Uterus (tissue), 4 donors: ENCODE results near the gene ZNF341. TPM values are rescaled to one million over a fixed set of nuclear protein-coding genes. Genes with fewer than 3 reads are reported as not detected.

Experiments used
- DNase-seq, 2 donors: peaks; one replicate each; pipeline ENCODE4 v3.0.0-alpha.2; 2019 to 2020
- H3K27ac ChIP-seq, 2 donors: fragments of 200-600 bp; sonication (generic); 1 replicate in 1 of 2; 2 replicates in 1 of 2; pipeline ENCODE4 v1.5.1; 2016 to 2018
- H3K27me3 ChIP-seq, 2 donors: fragments of 200-600 bp; sonication (generic); one replicate each; pipeline ENCODE4 v1.5.1; 2018 to 2019; ENCODE audit warnings: control low read depth in 1 of 2
- H3K36me3 ChIP-seq, 2 donors: fragments of 200-600 bp; sonication (generic); one replicate each; pipeline ENCODE4 v1.5.1; 2019; ENCODE audit warnings: control low read depth in 1 of 2
- H3K4me1 ChIP-seq, 2 donors: fragments of 200-600 bp; sonication (generic); one replicate each; pipeline ENCODE4 v1.5.1; 2018 to 2019; ENCODE audit warnings: control low read depth in 1 of 2
- H3K4me3 ChIP-seq, 2 donors: fragments of 200-600 bp; sonication (generic); 1 replicate in 1 of 2; 2 replicates in 1 of 2; pipeline ENCODE4 v1.5.1; 2018 to 2019; ENCODE audit warnings: mild to moderate bottlenecking in 1 of 2
- H3K9me3 ChIP-seq, 2 donors: fragments of 200-600 bp; sonication (generic); one replicate each; pipeline ENCODE4 v1.5.1; 2019; ENCODE audit warnings: control low read depth in 1 of 2
- POLR2A ChIP-seq, 2 donors: fragments of 450-650 bp; IDR thresholded peaks; one replicate each; pipeline ENCODE4 v1.6.1; 2016; ENCODE audit warnings: antibody characterized with exemption in 2 of 2, mild to moderate bottlenecking in 1 of 2, moderate library complexity in 1 of 2
- intact Hi-C: fragments of 100-400 bp; cut with DNase I; formaldehyde crosslinking; loops from one replicate; pipeline ENCODE4 v1.15.1; 2023; ENCODE audit warnings: low total_unique reads
- total RNA-seq, 4 donors: library from RNA; depleted of rRNA in 3 of 4; stranded (reverse); fragments of >200 nt in 3 of 4; gene quantifications; one replicate each; pipeline versions ENCODE4 v1.1.0 to v1.2.4, GENCODE V29; 2014 to 2023
- TF ChIP-seq, protein P1 (sequence below), 4 experiments: fragments of 200-600 bp in 2 of 4; fragments of 450-650 bp in 2 of 4; sonication (generic) in 2 of 4; IDR thresholded peaks; one replicate each; pipeline ENCODE4 v1.5.1; 2016 to 2019; ENCODE audit warnings: antibody characterized with exemption in 4 of 4, mild to moderate bottlenecking in 2 of 4, moderate library complexity in 1 of 4
- donor health status: DM: yes; HTN: yes; CAD: no.

The ZNF341 gene
- total RNA-seq, 4 donors from 2014 or later = 1.2 to 3.3 (median 2.7) TPM

DNA sequence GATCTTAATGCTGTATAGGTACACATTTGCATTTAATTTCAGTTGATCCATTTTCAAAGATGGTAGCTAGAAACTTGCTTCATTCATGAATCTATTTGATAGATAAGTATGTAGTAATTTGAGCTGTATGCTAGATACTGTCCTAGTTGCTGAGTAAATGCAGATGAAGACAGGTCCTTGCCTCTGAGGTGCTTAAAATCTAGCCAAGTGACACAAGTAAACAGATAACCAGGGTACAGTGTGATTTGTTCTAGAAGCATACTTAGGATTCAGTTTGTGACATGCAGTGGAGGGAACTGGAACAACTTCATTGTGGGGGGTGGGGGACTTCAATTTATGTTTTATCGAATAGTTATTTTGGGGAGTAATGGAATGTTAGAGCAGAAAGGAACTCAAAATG is 88.6 kb downstream of the ZNF341 start:
- no peak overlapping the region for H3K27ac ChIP-seq
- intact Hi-C loops = no loop called here
- no peaks in the 10 kb centered on the region for H3K4me1 ChIP-seq
- TF ChIP-seq, protein P1, sequence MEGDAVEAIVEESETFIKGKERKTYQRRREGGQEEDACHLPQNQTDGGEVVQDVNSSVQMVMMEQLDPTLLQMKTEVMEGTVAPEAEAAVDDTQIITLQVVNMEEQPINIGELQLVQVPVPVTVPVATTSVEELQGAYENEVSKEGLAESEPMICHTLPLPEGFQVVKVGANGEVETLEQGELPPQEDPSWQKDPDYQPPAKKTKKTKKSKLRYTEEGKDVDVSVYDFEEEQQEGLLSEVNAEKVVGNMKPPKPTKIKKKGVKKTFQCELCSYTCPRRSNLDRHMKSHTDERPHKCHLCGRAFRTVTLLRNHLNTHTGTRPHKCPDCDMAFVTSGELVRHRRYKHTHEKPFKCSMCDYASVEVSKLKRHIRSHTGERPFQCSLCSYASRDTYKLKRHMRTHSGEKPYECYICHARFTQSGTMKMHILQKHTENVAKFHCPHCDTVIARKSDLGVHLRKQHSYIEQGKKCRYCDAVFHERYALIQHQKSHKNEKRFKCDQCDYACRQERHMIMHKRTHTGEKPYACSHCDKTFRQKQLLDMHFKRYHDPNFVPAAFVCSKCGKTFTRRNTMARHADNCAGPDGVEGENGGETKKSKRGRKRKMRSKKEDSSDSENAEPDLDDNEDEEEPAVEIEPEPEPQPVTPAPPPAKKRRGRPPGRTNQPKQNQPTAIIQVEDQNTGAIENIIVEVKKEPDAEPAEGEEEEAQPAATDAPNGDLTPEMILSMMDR (IDR thresholded peaks at IDR 0.05) = no peak
- TF ChIP-seq POLR2A (IDR thresholded peaks at IDR 0.05) = no peak
- H3K4me3 ChIP-seq = no peak overlapping the region
- H3K36me3 ChIP-seq = no peaks in the 10 kb centered on the region
- H3K9me3 ChIP-seq = no peaks in the 10 kb centered on the region
- no peak for DNase-seq
- no peaks in the 10 kb centered on the region for H3K27me3 ChIP-seq

DNA sequence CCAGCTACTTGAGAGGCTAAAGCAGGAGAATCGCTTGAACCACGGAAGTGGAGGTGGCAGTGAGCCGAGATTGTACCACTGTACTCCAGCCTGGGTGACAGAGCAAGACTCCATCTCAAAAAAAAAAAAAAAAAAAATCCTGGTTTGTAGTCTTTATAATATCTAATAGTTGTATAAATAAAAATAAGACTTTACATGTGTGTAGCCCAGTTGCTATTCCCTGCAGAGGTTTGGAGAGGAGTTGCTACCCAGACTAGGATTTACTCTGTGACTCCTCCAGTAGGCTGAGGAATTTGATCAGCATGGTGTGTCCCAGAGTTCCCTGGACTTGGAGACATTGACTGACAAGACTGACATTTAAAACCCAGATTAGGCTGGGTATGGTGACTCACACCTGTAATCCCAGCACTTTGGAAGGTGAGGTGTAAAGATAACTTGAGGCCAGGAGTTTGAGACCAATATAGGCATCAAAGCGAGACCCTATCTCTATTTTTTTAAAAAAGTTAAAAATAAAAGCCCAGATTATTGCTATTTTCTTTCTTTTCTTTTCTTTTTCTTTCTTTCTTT is 89.6 kb downstream of the ZNF341 start:
- no peaks in the 10 kb centered on the region for H3K36me3 ChIP-seq
- H3K4me3 ChIP-seq = no peak overlapping the region
- H3K27ac ChIP-seq = no peak overlapping the region
- no peaks in the 10 kb centered on the region for H3K4me1 ChIP-seq
- H3K9me3 ChIP-seq = no peaks in the 10 kb centered on the region
- DNase-seq = no peak
- H3K27me3 ChIP-seq = no peaks in the 10 kb centered on the region
- TF ChIP-seq, protein P1 (IDR thresholded peaks at IDR 0.05) = no peak
- TF ChIP-seq POLR2A (IDR thresholded peaks at IDR 0.05) = no peak
- intact Hi-C loops = no loop called here

DNA sequence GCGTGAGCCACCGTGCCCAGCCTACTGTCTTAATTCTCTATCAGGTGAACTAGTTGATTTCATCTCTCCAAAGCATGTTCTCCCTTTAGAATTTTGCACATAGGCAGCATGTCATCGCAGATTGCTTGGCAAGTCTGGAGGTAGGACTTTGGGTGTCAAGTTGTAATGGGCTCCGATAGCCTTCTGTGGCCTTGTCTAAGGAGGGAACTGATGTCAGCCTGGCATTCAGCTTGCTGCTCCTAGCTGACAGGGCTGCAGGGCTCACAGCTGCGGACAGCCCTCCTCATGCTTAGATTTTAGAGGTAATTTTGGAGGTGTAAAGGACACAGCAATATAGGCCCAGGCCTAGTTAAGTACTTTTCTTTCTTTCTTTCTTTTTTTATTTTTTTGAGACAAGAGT is 90.6 kb downstream of the ZNF341 start:
- Histone ChIP-seq H3K4me3 (no peak overlapping the region), H3K27ac (no peak overlapping the region), H3K27me3 (no peaks in the 10 kb centered on the region), H3K36me3 (no peaks in the 10 kb centered on the region), H3K9me3 (no peaks in the 10 kb centered on the region), H3K4me1 (no peaks in the 10 kb centered on the region)
- TF ChIP-seq, protein P1 (IDR thresholded peaks at IDR 0.05) = no peak
- no peak for TF ChIP-seq POLR2A (IDR thresholded peaks at IDR 0.05)
- DNase-seq = no peak
- intact Hi-C loops = no loop called here

DNA sequence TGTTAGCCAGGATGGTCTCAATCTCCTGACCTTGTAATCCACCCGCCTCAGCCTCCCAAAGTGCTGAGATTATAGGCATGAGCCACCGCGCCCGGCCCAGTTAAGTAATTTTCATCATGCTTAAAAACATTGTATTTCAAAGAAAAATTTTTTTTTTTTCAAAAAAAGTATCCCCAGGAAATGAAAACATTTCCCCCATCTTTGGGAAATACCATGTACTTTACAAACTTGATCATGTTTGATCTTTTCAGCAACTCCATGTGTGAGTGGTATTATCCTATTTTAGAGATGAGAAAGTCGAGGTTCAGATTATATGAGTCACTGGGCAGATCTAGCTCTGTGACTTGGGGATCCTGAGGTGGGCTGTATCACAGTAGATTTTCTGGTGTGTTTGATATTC is 91.2 kb downstream of the ZNF341 start:
- TF ChIP-seq, protein P1 (IDR thresholded peaks at IDR 0.05) = no peak
- TF ChIP-seq POLR2A (IDR thresholded peaks at IDR 0.05) = no peak
- H3K4me1 ChIP-seq = peaks cover 0 to 3% of the 10 kb centered on the region in 2 donors
- no peak overlapping the region for H3K27ac ChIP-seq
- no peaks in the 10 kb centered on the region for H3K36me3 ChIP-seq
- no peaks in the 10 kb centered on the region for H3K27me3 ChIP-seq
- intact Hi-C loops = no loop called here
- DNase-seq = no peak
- no peaks in the 10 kb centered on the region for H3K9me3 ChIP-seq
- H3K4me3 ChIP-seq = no peak overlapping the region

GRCh38 chr20:33824852-33825251 is 93.1 kb downstream of the ZNF341 start:
- TF ChIP-seq POLR2A (IDR thresholded peaks at IDR 0.05) = no peak
- TF ChIP-seq, protein P1 (IDR thresholded peaks at IDR 0.05) = no peak
- H3K4me3 ChIP-seq = no peak overlapping the region
- no peaks in the 10 kb centered on the region for H3K9me3 ChIP-seq
- no peaks in the 10 kb centered on the region for H3K36me3 ChIP-seq
- no peaks in the 10 kb centered on the region for H3K27me3 ChIP-seq
- DNase-seq = no peak
- intact Hi-C loops = no loop called here
- H3K4me1 ChIP-seq = peaks cover 0 to 7% of the 10 kb centered on the region in 2 donors
- H3K27ac ChIP-seq = no peak overlapping the region
